ENCODE measurements around the gene ZMIZ1. TPM values are rescaled to one million over a fixed set of nuclear protein-coding genes. Genes with fewer than 3 reads are reported as not detected.

Gene ZMIZ1
- total and polyA plus RNA-seq, 2 donors (not counting 1 experiment from before 2014, with no cell fraction given), result 6.3 to 30.6 TPM

- H4K20me1 ChIP-seq (ENCODE audit: control insufficient read depth, extremely low read depth, insufficient read depth, low read length), result no peaks in the 10 kb centered on the region
- peak overlapping the region; percentile 18 for H3K27ac ChIP-seq (ENCODE audit: insufficient read depth, low read length)
- no peak for DNase-seq (ENCODE audit: low read depth in 2 of 2)
- peaks cover 39% of the 10 kb centered on the region for H3K4me1 ChIP-seq (ENCODE audit: control insufficient read depth, extremely low read depth, insufficient read depth, low read length)
- no peak overlapping the region for H3K9ac ChIP-seq (ENCODE audit: insufficient read depth, low read length)
- peaks cover 54% of the 10 kb centered on the region for H3K79me2 ChIP-seq (ENCODE audit: control insufficient read depth, insufficient read depth, low read length)
- no peaks in the 10 kb centered on the region for H3K27me3 ChIP-seq (ENCODE audit: control insufficient read depth, insufficient read depth, low read length)
- H2AFZ ChIP-seq (ENCODE audit: low read length), result no peak overlapping the region
- H3K4me2 ChIP-seq (ENCODE audit: extremely low read depth, insufficient read depth, low read length), result no peak overlapping the region
- peaks cover 16% of the 10 kb centered on the region for H3K36me3 ChIP-seq (ENCODE audit: control insufficient read depth, insufficient read depth, low read length)
- H3K4me3 ChIP-seq (replicated peaks in 1 of 4; ENCODE audit: control extremely low read depth in 1 of 4, insufficient read depth in 1 of 4, low read depth in 3 of 4, low read length in 4 of 4), result no peak overlapping the region
- TF ChIP-seq CTCF (conservative IDR thresholded peaks at IDR 0.05 in 1 of 2, IDR thresholded peaks at IDR 0.05 in 1 of 2; ENCODE audit: low read depth in 1 of 2, low read length in 2 of 2) (no peak), EZH2 (IDR thresholded peaks at IDR 0.05; ENCODE audit: low read length, missing control alignments) (no peak)
- no peaks in the 10 kb centered on the region for H3K9me3 ChIP-seq (ENCODE audit: control insufficient read depth, insufficient read depth, low read depth, low read length)
Measured at GRCh38 chr10:79163666-79163975, 94.9 kb downstream of the ZMIZ1 start.

- Histone ChIP-seq H3K79me2 (ENCODE audit: control insufficient read depth, insufficient read depth, low read length) (peaks cover 50% of the 10 kb centered on the region), H2AFZ (ENCODE audit: low read length) (no peak overlapping the region), H3K4me2 (ENCODE audit: extremely low read depth, insufficient read depth, low read length) (no peak overlapping the region), H3K4me3 (replicated peaks in 1 of 4; ENCODE audit: control extremely low read depth in 1 of 4, insufficient read depth in 1 of 4, low read depth in 3 of 4, low read length in 4 of 4) (no peak overlapping the region), H3K9me3 (ENCODE audit: control insufficient read depth, insufficient read depth, low read depth, low read length) (no peaks in the 10 kb centered on the region), H4K20me1 (ENCODE audit: control insufficient read depth, extremely low read depth, insufficient read depth, low read length) (no peaks in the 10 kb centered on the region), H3K36me3 (ENCODE audit: control insufficient read depth, insufficient read depth, low read length) (peaks cover 16% of the 10 kb centered on the region), H3K4me1 (ENCODE audit: control insufficient read depth, extremely low read depth, insufficient read depth, low read length) (peaks cover 34% of the 10 kb centered on the region), H3K27ac (ENCODE audit: insufficient read depth, low read length) (no peak overlapping the region), H3K9ac (ENCODE audit: insufficient read depth, low read length) (no peak overlapping the region), H3K27me3 (ENCODE audit: control insufficient read depth, insufficient read depth, low read length) (no peaks in the 10 kb centered on the region)
- TF ChIP-seq EZH2 (IDR thresholded peaks at IDR 0.05; ENCODE audit: low read length, missing control alignments) (no peak), CTCF (conservative IDR thresholded peaks at IDR 0.05 in 1 of 2, IDR thresholded peaks at IDR 0.05 in 1 of 2; ENCODE audit: low read depth in 1 of 2, low read length in 2 of 2) (no peak)
- no peak for DNase-seq (ENCODE audit: low read depth in 2 of 2)
Measured at GRCh38 chr10:79164075-79164474, 95.3 kb downstream of the ZMIZ1 start.

- Histone ChIP-seq H3K4me3 (replicated peaks in 1 of 4; ENCODE audit: control extremely low read depth in 1 of 4, insufficient read depth in 1 of 4, low read depth in 3 of 4, low read length in 4 of 4) (no peak overlapping the region), H3K27me3 (ENCODE audit: control insufficient read depth, insufficient read depth, low read length) (no peaks in the 10 kb centered on the region), H3K79me2 (ENCODE audit: control insufficient read depth, insufficient read depth, low read length) (peaks cover 42% of the 10 kb centered on the region), H3K9me3 (ENCODE audit: control insufficient read depth, insufficient read depth, low read depth, low read length) (no peaks in the 10 kb centered on the region), H3K4me1 (ENCODE audit: control insufficient read depth, extremely low read depth, insufficient read depth, low read length) (peaks cover 23% of the 10 kb centered on the region), H3K4me2 (ENCODE audit: extremely low read depth, insufficient read depth, low read length) (no peak overlapping the region), H3K27ac (ENCODE audit: insufficient read depth, low read length) (peak overlapping the region; percentile 37), H3K9ac (ENCODE audit: insufficient read depth, low read length) (no peak overlapping the region), H3K36me3 (ENCODE audit: control insufficient read depth, insufficient read depth, low read length) (peaks cover 16% of the 10 kb centered on the region), H4K20me1 (ENCODE audit: control insufficient read depth, extremely low read depth, insufficient read depth, low read length) (no peaks in the 10 kb centered on the region), H2AFZ (ENCODE audit: low read length) (no peak overlapping the region)
- DNase-seq (ENCODE audit: low read depth in 2 of 2), result peak in 1 of 2 donors; percentile 27
- TF ChIP-seq EZH2 (IDR thresholded peaks at IDR 0.05; ENCODE audit: low read length, missing control alignments), result no peak
- TF ChIP-seq CTCF (conservative IDR thresholded peaks at IDR 0.05 in 1 of 2, IDR thresholded peaks at IDR 0.05 in 1 of 2; ENCODE audit: low read depth in 1 of 2, low read length in 2 of 2), result no peak
Measured at GRCh38 chr10:79165070-79165778, 96.5 kb downstream of the ZMIZ1 start.

Data from fibroblast of lung (primary cell).